Colonic mucosa (tissue), 4 donors: ENCODE results near the gene ALDH1A1. TPM values are rescaled to one million over a fixed set of nuclear protein-coding genes. Genes with fewer than 3 reads are reported as not detected.
"Not testable (repeated sequence)": the region's sequence is repeated elsewhere in the genome, so short reads cannot be mapped to it uniquely, and the experiment has no call there.

ENCODE experiments used
- DNase-seq: peaks from one replicate; pipeline ENCODE4 v3.0.0-alpha.2; 2020
- H3K27ac ChIP-seq: fragments of 200-600 bp; one replicate; pipeline ENCODE4 v1.8.0; 2021
- H3K27me3 ChIP-seq: fragments of 200-600 bp; one replicate; pipeline ENCODE4 v1.8.0; 2021
- H3K36me3 ChIP-seq: fragments of 200-600 bp; one replicate; pipeline ENCODE4 v1.8.0; 2021
- H3K4me1 ChIP-seq: fragments of 200-600 bp; one replicate; pipeline ENCODE4 v1.8.0; 2021; ENCODE audit warnings: mild to moderate bottlenecking
- H3K4me3 ChIP-seq: fragments of 200-600 bp; one replicate; pipeline ENCODE4 v1.8.0; 2021
- H3K9ac ChIP-seq, 2 donors: one replicate each; pipeline ENCODE4 v1.7.0; 2013; ENCODE audit warnings: control low read depth in 2 of 2, low read depth in 2 of 2, low read length in 2 of 2
- H3K9me3 ChIP-seq: fragments of 200-600 bp; one replicate; pipeline ENCODE4 v1.8.0; 2021
- CTCF ChIP-seq: fragments of 200-600 bp; IDR thresholded peaks from one replicate; pipeline ENCODE4 v1.8.0; 2022; ENCODE audit warnings: antibody characterized with exemption, mild to moderate bottlenecking
- intact Hi-C: fragments of 100-400 bp; cut with DNase I; formaldehyde crosslinking; loops from one replicate; pipeline ENCODE4 v1.14.1; 2022
- total RNA-seq, 2 donors: library from RNA; stranded (reverse); fragmentation: NEBNext Ultra II Directional in 1 of 2; extraction: Animal tissue kit (Norgen Biotek cat#: 25700) in 1 of 2; gene quantifications; one replicate each; pipeline ENCODE4 v1.2.1, GENCODE V29; 2021
- donor health status: healthy.
- donor health status: DM: no; HTN: no; CAD: no.
- donor health status: DM: no; HTN: no; CAD: no.

The ALDH1A1 gene
- total RNA-seq, 2 donors from 2014 or later: 61.3 to 102 TPM

- H3K27ac ChIP-seq: no peak overlapping the region
- H3K4me3 ChIP-seq: no peak overlapping the region
- intact Hi-C loops: no loop called here
- TF ChIP-seq CTCF: no peak
- DNase-seq: no peak
- H3K9me3 ChIP-seq: no peaks in the 10 kb centered on the region
- H3K27me3 ChIP-seq: no peaks in the 10 kb centered on the region
- no peak overlapping the region for H3K9ac ChIP-seq
- no peaks in the 10 kb centered on the region for H3K4me1 ChIP-seq
- no peaks in the 10 kb centered on the region for H3K36me3 ChIP-seq
These were observed 10.4 kb downstream of the ALDH1A1 start for GRCh38 chr9:72942451-72942850.

- intact Hi-C loops, H3K27me3 ChIP-seq, H3K9me3 ChIP-seq, H3K36me3 ChIP-seq, H3K27ac ChIP-seq, H3K9ac ChIP-seq, DNase-seq, H3K4me3 ChIP-seq, H3K4me1 ChIP-seq: not testable (repeated sequence)
These were observed 13.3 kb downstream of the ALDH1A1 start for GRCh38 chr9:72939581-72939980.

DNA sequence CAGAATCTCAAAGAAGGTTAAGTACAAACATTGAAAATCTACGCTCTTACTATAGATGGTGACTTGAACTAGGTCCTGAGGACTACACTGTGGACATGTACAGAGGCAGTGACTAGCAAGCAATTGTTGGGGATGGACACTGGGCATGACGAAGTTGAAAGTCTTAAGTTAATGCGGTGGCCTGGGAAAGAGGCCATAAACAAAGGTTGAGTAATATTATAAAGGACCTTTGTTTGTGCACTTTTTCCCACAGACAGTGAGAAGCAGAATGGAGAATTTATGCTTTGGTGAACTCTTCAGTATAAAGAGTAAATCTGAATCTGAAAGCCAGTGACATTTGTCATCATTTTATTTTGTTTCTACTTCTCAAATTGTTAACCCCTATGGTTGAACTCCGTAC, 15.3 kb downstream of the ALDH1A1 start:
- intact Hi-C loops: no loop called here
- Histone ChIP-seq H3K9ac (no peak overlapping the region), H3K4me1 (no peaks in the 10 kb centered on the region), H3K27me3 (no peaks in the 10 kb centered on the region), H3K9me3 (no peaks in the 10 kb centered on the region), H3K27ac (no peak overlapping the region), H3K4me3 (no peak overlapping the region), H3K36me3 (no peaks in the 10 kb centered on the region)
- DNase-seq: no peak
- no peak for TF ChIP-seq CTCF

DNA sequence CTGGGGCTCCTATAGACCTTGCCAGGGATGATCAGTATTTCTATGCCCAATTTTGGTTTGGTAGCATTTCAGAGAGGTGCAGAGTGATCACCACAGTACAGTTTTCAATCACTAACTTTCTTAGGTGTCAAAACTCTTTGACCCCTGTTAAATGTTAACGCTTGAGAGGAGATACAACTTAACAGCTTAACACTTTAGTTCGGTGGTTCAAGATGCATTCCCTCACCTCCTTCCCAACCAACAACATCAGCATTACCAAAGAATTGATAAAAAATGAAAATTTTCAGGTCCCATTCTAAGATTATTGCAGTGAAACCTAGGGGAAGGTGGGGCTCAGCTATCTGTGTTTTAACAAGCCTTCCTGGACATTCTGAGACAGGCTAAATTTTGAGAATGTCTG, 16.2 kb downstream of the ALDH1A1 start:
- intact Hi-C loops: no loop called here
- H3K4me1 ChIP-seq: no peaks in the 10 kb centered on the region
- no peaks in the 10 kb centered on the region for H3K9me3 ChIP-seq
- no peak overlapping the region for H3K4me3 ChIP-seq
- H3K27ac ChIP-seq: no peak overlapping the region
- H3K9ac ChIP-seq: no peak overlapping the region
- H3K27me3 ChIP-seq: no peaks in the 10 kb centered on the region
- DNase-seq: no peak
- no peaks in the 10 kb centered on the region for H3K36me3 ChIP-seq
- no peak for TF ChIP-seq CTCF

- Histone ChIP-seq H3K4me3 (no peak overlapping the region), H3K27me3 (no peaks in the 10 kb centered on the region), H3K4me1 (no peaks in the 10 kb centered on the region), H3K27ac (no peak overlapping the region), H3K9me3 (no peaks in the 10 kb centered on the region), H3K36me3 (no peaks in the 10 kb centered on the region), H3K9ac (no peak overlapping the region)
- no peak for TF ChIP-seq CTCF
- no peak for DNase-seq
- intact Hi-C loops: no loop called here
These were observed 16.6 kb downstream of the ALDH1A1 start for GRCh38 chr9:72936266-72936665.

- Histone ChIP-seq H3K4me1 (no peaks in the 10 kb centered on the region), H3K36me3 (no peaks in the 10 kb centered on the region), H3K4me3 (no peak overlapping the region), H3K9me3 (no peaks in the 10 kb centered on the region), H3K9ac (no peak overlapping the region), H3K27ac (no peak overlapping the region), H3K27me3 (no peaks in the 10 kb centered on the region)
- DNase-seq: no peak
- no peak for TF ChIP-seq CTCF
- intact Hi-C loops: no loop called here
These were observed 17.3 kb downstream of the ALDH1A1 start for GRCh38 chr9:72935595-72935994.
